GM12891 (cell line): ENCODE data around the gene GAREM1.

Experiments
- DNase-seq: peaks from one replicate; pipeline ENCODE4 v3.0.0; 2011; ENCODE audit warnings: low spot score; ENCODE audit not compliant: insufficient read length
- FAIRE-seq: peaks from 2 replicates; lab custom pipeline; 2011; peaks lifted over from hg19 to GRCh38; lab: Jason Lieb, UNC
- PAX5 ChIP-seq: IDR thresholded peaks from 2 replicates; pipeline ENCODE4 v1.6.1; 2011; ENCODE audit warnings: low read length, moderate library complexity, mild to moderate bottlenecking; ENCODE audit not compliant: insufficient read depth, severe bottlenecking
- POLR2A ChIP-seq: IDR thresholded peaks from 2 replicates; pipeline ENCODE4 v1.6.1; 2011; ENCODE audit warnings: low read depth, low read length, control low read depth
- POLR2AphosphoS5 ChIP-seq: IDR thresholded peaks from 2 replicates; pipeline ENCODE4 v1.6.1; 2011; ENCODE audit warnings: low read depth, low read length, control low read depth
- POU2F2 ChIP-seq: IDR thresholded peaks from 2 replicates; pipeline ENCODE4 v1.6.1; 2011; ENCODE audit warnings: low read depth, mild to moderate bottlenecking, control low read depth, low read length, moderate library complexity
- SPI1 ChIP-seq: IDR thresholded peaks from 2 replicates; pipeline ENCODE4 v1.6.1; 2011; ENCODE audit warnings: low read depth, low read length, control low read depth
- TAF1 ChIP-seq: IDR thresholded peaks from 2 replicates; pipeline ENCODE4 v1.6.1; 2011; ENCODE audit warnings: low read depth, low read length, control low read depth

Gene GAREM1

GRCh38 chr18:32441533-32441932 lies 29.1 kb downstream of the GAREM1 start:
- FAIRE-seq (no peak), DNase-seq (no peak)
- TF ChIP-seq POLR2A (no peak), POLR2AphosphoS5 (no peak), PAX5 (no peak)

GRCh38 chr18:32440518-32440917 lies 30.2 kb downstream of the GAREM1 start:
- no peak for DNase-seq
- TF ChIP-seq TAF1: no peak
- no peak for TF ChIP-seq POU2F2
- no peak for TF ChIP-seq POLR2AphosphoS5
- no peak for TF ChIP-seq PAX5
- TF ChIP-seq POLR2A: no peak
- FAIRE-seq: no peak

- FAIRE-seq (no peak), DNase-seq (no peak)
- TF ChIP-seq POU2F2 (no peak), POLR2A (no peak), PAX5 (no peak), SPI1 (no peak), POLR2AphosphoS5 (no peak), TAF1 (no peak)
Observed at GRCh38 chr18:32439802-32440201, 30.9 kb downstream of the GAREM1 start.

GRCh38 chr18:32439241-32439640 lies 31.4 kb downstream of the GAREM1 start:
- TF ChIP-seq SPI1: no peak
- TF ChIP-seq TAF1: no peak
- no peak for TF ChIP-seq POLR2AphosphoS5
- TF ChIP-seq POLR2A: no peak
- no peak for TF ChIP-seq POU2F2
- TF ChIP-seq PAX5: no peak
- DNase-seq (no peak), FAIRE-seq (no peak)

- DNase-seq (no peak), FAIRE-seq (no peak)
- no peak for TF ChIP-seq POLR2AphosphoS5
- no peak for TF ChIP-seq SPI1
- no peak for TF ChIP-seq POU2F2
- TF ChIP-seq TAF1: no peak
- no peak for TF ChIP-seq PAX5
- no peak for TF ChIP-seq POLR2A
Observed at GRCh38 chr18:32438173-32438572, 32.5 kb downstream of the GAREM1 start.

- no peak for DNase-seq
- FAIRE-seq: no peak
- TF ChIP-seq POU2F2 (no peak), SPI1 (no peak), POLR2AphosphoS5 (no peak), POLR2A (no peak), PAX5 (no peak), TAF1 (no peak)
Observed at GRCh38 chr18:32437100-32437834, 33.4 kb downstream of the GAREM1 start.

- FAIRE-seq (no peak), DNase-seq (no peak)
- TF ChIP-seq POLR2A: no peak
Observed at GRCh38 chr18:32435631-32436500, 34.8 kb downstream of the GAREM1 start.

- TF ChIP-seq TAF1 (no peak), POU2F2 (no peak), PAX5 (no peak), POLR2A (no peak), SPI1 (no peak), POLR2AphosphoS5 (no peak)
- DNase-seq: no peak
- FAIRE-seq: no peak
Observed at GRCh38 chr18:32431753-32432152, 38.9 kb downstream of the GAREM1 start.

- TF ChIP-seq POLR2A (no peak), SPI1 (no peak)
- DNase-seq: no peak
- FAIRE-seq: no peak
Observed at GRCh38 chr18:32429402-32429801, 41.3 kb downstream of the GAREM1 start.

GRCh38 chr18:32427084-32427900 lies 43.4 kb downstream of the GAREM1 start:
- DNase-seq (no peak), FAIRE-seq (no peak)
- TF ChIP-seq PAX5 (no peak), SPI1 (no peak), POU2F2 (no peak), POLR2AphosphoS5 (no peak), POLR2A (no peak), TAF1 (no peak)
